Esophagus squamous epithelium (tissue), 5 donors: ENCODE measurements around the gene GRPEL1. TPM values are rescaled to one million over a fixed set of nuclear protein-coding genes. Genes with fewer than 3 reads are reported as not detected.

Source experiments
- DNase-seq: peaks from one replicate; lab custom pipeline; 2025; lab: John Stamatoyannopoulos, UW
- H3K27ac ChIP-seq, 4 donors: fragments of 200-600 bp; sonication (generic); one replicate each; pipeline ENCODE4 v1.5.1; 2016 to 2019; ENCODE audit warnings: mild to moderate bottlenecking in 1 of 4
- H3K27me3 ChIP-seq, 4 donors: fragments of 200-600 bp; sonication (generic); 1 replicate in 3 of 4; 2 replicates in 1 of 4; pipeline versions ENCODE4 v1.5.1 to v1.6.0; 2017 to 2021; ENCODE audit warnings: antibody characterized with exemption in 1 of 4
- H3K36me3 ChIP-seq, 3 donors: fragments of 200-600 bp; sonication (generic); one replicate each; pipeline ENCODE4 v1.5.1; 2016 to 2019
- H3K4me1 ChIP-seq, 3 donors: fragments of 200-600 bp; sonication (generic); one replicate each; pipeline ENCODE4 v1.5.1; 2017 to 2019
- H3K4me3 ChIP-seq, 4 donors: fragments of 200-600 bp; sonication (generic); 1 replicate in 3 of 4; 2 replicates in 1 of 4; pipeline ENCODE4 v1.5.1; 2016 to 2019; ENCODE audit warnings: mild to moderate bottlenecking in 2 of 4, moderate library complexity in 1 of 4
- H3K9me3 ChIP-seq, 3 donors: fragments of 200-600 bp; sonication (generic); one replicate each; pipeline ENCODE4 v1.5.1; 2016 to 2019
- CTCF ChIP-seq, 6 experiments: fragments of 450-650 bp in 4 of 6; fragments of 200-600 bp in 2 of 6; sonication (generic) in 2 of 6; IDR thresholded peaks; one replicate each; pipeline ENCODE4 v1.5.1; 2016 to 2019; ENCODE audit warnings: antibody characterized with exemption in 6 of 6, mild to moderate bottlenecking in 4 of 6, moderate library complexity in 4 of 6
- POLR2A ChIP-seq, 4 donors: fragments of 450-650 bp; IDR thresholded peaks; one replicate each; pipeline ENCODE4 v1.6.1; 2017; ENCODE audit warnings: antibody characterized with exemption in 4 of 4, mild to moderate bottlenecking in 4 of 4, moderate library complexity in 3 of 4
- WGBS, 2 donors: methylation state at CpG; one replicate each; pipeline ENCODE4 v1.1.5; 2018; 5-methylcytosine and 5-hydroxymethylcytosine counted together
- intact Hi-C: fragments of 100-400 bp; cut with DNase I; formaldehyde crosslinking; loops from one replicate; pipeline ENCODE4 v1.15.0; 2022
- total RNA-seq, 4 donors: library from RNA; depleted of rRNA; stranded (reverse); fragments of >200 nt; gene quantifications; one replicate each; pipeline ENCODE4 v1.1.0, GENCODE V29; 2016
- donor health status: DM: yes; HTN: yes; CAD: no.

Gene GRPEL1
- total RNA-seq, 4 donors from 2014 or later, result 16.6 to 30.6 (median 20.7) TPM

DNA sequence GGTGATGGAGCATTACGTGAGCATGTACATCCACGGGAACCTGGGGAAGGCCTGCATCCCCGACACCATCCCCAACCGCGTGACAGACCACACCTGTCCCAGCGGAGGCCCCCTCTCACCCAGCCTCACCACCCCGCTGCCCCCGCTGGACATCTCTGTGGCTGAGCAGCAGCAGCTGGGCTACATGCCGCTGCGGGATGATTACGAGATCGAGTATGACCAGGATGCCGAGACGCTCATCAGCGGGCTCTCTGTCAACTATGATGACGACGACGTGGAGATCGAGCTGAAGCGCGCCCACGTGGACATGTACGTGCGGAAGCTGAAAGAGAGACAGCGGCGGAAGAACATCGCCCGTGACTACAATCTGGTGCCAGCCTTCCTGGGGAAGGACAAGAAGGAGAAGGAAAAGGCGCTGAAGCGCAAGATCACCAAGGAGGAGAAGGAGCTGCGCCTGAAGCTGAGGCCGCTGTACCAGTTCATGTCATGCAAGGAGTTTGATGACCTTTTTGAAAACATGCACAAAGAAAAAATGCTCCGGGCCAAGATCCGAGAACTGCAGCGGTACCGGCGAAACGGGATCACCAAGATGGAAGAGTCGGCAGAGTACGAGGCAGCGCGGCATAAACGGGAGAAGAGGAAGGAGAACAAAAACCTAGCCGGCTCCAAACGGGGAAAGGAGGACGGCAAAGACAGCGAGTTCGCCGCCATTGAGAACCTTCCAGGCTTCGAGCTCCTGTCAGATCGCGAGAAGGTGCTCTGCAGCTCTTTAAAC, 13.6 kb downstream of the GRPEL1 start:
- no peak for TF ChIP-seq POLR2A (IDR thresholded peaks at IDR 0.05)
- no peak for TF ChIP-seq CTCF (IDR thresholded peaks at IDR 0.05)
- Histone ChIP-seq H3K27ac (no peak overlapping the region), H3K4me1 (peaks cover 0 to 40% (median 4%) of the 10 kb centered on the region in 3 donors), H3K36me3 (peaks cover 5 to 87% (median 25%) of the 10 kb centered on the region in 3 donors), H3K27me3 (no peaks in the 10 kb centered on the region), H3K9me3 (no peaks in the 10 kb centered on the region), H3K4me3 (no peak overlapping the region)
- 89 to 95% methylated on average over 46 of the region's 52 CpGs for WGBS, 2 donors
- DNase-seq, result no peak
- intact Hi-C loops, result no loop called here

DNA sequence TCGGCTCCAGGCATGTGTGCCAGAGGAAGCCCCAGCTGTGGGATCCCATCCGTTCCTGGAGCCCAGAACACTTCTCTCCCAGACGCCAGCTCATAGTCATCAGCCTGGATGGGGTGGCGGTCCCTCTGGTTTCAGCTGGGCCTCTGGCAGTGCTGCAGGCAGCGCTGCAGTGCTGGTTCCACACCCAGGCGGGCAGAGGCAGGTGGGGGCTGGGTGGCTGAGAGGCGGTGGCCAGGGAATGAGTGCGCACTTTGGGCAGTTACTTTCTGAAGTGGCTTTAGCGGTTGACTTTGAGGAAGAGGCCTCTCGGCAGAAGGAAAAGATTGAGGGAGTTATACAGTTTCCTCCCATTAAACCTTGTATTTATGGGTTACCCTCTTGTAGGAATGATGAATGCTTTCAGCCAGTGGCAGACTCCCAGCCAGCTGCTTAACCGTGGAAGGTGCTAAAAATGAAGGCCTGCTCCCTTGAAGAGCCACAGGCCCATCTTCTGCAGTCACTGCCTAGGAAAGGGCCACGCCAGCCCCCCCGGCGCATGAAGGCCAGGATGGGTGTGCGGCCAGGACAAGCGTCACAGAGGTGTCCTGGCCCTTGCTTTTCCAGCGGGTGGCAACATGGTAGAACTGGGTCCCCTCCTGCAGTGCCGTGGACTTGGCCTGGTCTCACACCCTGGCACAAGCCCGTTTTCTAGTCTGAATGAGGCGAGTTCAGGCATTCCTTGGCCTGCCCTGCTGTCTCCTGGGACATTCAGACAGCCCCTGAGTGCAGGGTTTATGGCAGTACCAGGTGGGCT, 14.7 kb downstream of the GRPEL1 start:
- Histone ChIP-seq H3K4me3 (no peak overlapping the region), H3K27ac (peak overlapping the region in 1 of 4 donors; percentile 13), H3K27me3 (no peaks in the 10 kb centered on the region), H3K9me3 (no peaks in the 10 kb centered on the region), H3K4me1 (peaks cover 0 to 41% (median 4%) of the 10 kb centered on the region in 3 donors), H3K36me3 (peaks cover 5 to 77% (median 21%) of the 10 kb centered on the region in 3 donors)
- TF ChIP-seq POLR2A (IDR thresholded peaks at IDR 0.05) (no peak), CTCF (IDR thresholded peaks at IDR 0.05) (no peak)
- WGBS, 2 donors, result 70 to 73% methylated on average over 9 to 14 of the region's 20 CpGs
- intact Hi-C loops, result no loop called here
- DNase-seq, result no peak

GRCh38 chr4:7052313-7052712, 15.6 kb downstream of the GRPEL1 start:
- DNase-seq, result no peak
- no peaks in the 10 kb centered on the region for H3K27me3 ChIP-seq
- 82 to 100% methylated on average over 2 to 6 of the region's 14 CpGs for WGBS, 2 donors
- intact Hi-C loops, result no loop called here
- no peak overlapping the region for H3K27ac ChIP-seq
- H3K4me1 ChIP-seq, result peaks cover 0 to 49% (median 4%) of the 10 kb centered on the region in 3 donors
- H3K9me3 ChIP-seq, result no peaks in the 10 kb centered on the region
- no peak overlapping the region for H3K4me3 ChIP-seq
- TF ChIP-seq POLR2A (IDR thresholded peaks at IDR 0.05) (no peak), CTCF (IDR thresholded peaks at IDR 0.05) (no peak)
- H3K36me3 ChIP-seq, result peaks cover 5 to 74% (median 21%) of the 10 kb centered on the region in 3 donors

DNA sequence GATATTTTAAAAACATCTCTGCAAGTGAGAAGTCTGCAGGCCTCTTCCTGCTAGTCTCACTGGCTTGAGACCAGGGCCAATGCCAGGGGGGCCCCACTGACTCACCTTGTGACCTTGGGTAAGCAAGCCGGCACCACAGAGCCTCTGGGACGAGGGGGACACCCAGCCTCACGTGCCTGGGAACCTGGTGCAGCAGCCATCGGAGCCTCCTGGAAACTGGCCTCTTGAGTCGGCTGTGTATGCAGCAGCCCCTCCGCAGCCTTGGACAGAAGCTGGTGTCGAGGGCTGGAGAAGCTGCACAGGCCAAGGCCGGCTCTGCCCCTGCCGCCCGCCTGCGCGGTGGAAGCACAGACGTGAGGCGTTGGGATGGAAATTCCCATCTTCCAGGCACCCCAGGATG, 16.0 kb downstream of the GRPEL1 start:
- H3K36me3 ChIP-seq, result peaks cover 5 to 70% (median 20%) of the 10 kb centered on the region in 3 donors
- 81 to 100% methylated on average over 1 to 5 of the region's 14 CpGs for WGBS, 2 donors
- no peak overlapping the region for H3K4me3 ChIP-seq
- no peaks in the 10 kb centered on the region for H3K9me3 ChIP-seq
- intact Hi-C loops, result no loop called here
- TF ChIP-seq POLR2A (IDR thresholded peaks at IDR 0.05) (no peak), CTCF (IDR thresholded peaks at IDR 0.05) (no peak)
- H3K27me3 ChIP-seq, result no peaks in the 10 kb centered on the region
- H3K4me1 ChIP-seq, result peaks cover 0 to 53% (median 4%) of the 10 kb centered on the region in 3 donors
- no peak for DNase-seq
- no peak overlapping the region for H3K27ac ChIP-seq

DNA sequence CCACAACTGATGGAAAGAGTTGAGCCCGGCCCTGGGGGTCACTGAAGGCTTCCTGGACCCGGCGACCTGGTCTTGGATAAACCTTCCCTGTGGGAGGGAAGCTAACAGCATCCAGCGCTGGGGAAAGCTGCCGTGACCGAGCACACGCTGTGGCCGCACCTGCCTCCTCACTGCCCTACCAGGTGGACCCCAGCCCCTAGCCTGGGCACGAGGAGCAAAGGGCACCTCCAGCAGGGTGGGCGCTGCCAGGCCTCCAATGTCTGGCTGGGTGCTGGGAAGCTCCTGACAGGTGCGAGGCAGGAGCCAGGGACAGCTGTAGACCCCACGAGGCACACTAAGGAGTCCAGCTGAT, 16.7 kb downstream of the GRPEL1 start:
- Histone ChIP-seq H3K4me1 (peaks cover 7 to 61% (median 12%) of the 10 kb centered on the region in 3 donors), H3K27ac (no peak overlapping the region), H3K9me3 (no peaks in the 10 kb centered on the region), H3K27me3 (no peaks in the 10 kb centered on the region), H3K4me3 (no peak overlapping the region), H3K36me3 (peaks cover 0 to 67% (median 17%) of the 10 kb centered on the region in 3 donors)
- TF ChIP-seq POLR2A (IDR thresholded peaks at IDR 0.05) (no peak), CTCF (IDR thresholded peaks at IDR 0.05) (no peak)
- WGBS, 2 donors, result 81 to 86% methylated on average over 4 to 9 of the region's 12 CpGs
- intact Hi-C loops, result no loop called here
- DNase-seq, result no peak
